Activated CD8-positive, alpha-beta memory T cell treated with anti-CD3 and anti-CD28 coated beads for 24 hours (primary cell): ENCODE measurements around the gene VCPKMT.

ENCODE experiments used
- DNase-seq: peaks from one replicate; pipeline ENCODE4 v3.0.0-alpha.2; 2020

VCPKMT gene

GRCh38 chr14:50116181-50116956 is at the start of gene VCPKMT:
VCPKMT (minus strand) TSS chr14:50116572; CDS start chr14:50116552, 20 bp downstream.
- DNase-seq: peak; percentile 98

GRCh38 chr14:50156111-50156510 is 39.7 kb upstream of the VCPKMT start:
- DNase-seq: no peak

- DNase-seq: no peak
Observed at GRCh38 chr14:50148799-50149198, 32.4 kb upstream of the VCPKMT start.

GRCh38 chr14:50139192-50139591 is 22.8 kb upstream of the VCPKMT start:
- no peak for DNase-seq

GRCh38 chr14:50127802-50128201 is 11.4 kb upstream of the VCPKMT start:
- no peak for DNase-seq

GRCh38 chr14:50123062-50123461 is 6.7 kb upstream of the VCPKMT start:
- no peak for DNase-seq

- no peak for DNase-seq
Observed at GRCh38 chr14:50122291-50122690, 5.9 kb upstream of the VCPKMT start.

GRCh38 chr14:50121486-50121885 is 5.1 kb upstream of the VCPKMT start:
- no peak for DNase-seq

GRCh38 chr14:50117456-50117855 is 1.1 kb upstream of the VCPKMT start:
- no peak for DNase-seq

GRCh38 chr14:50116966-50117365 is 594 bp upstream of the VCPKMT start:
- DNase-seq: no peak

GRCh38 chr14:50113381-50114035 is 2.9 kb downstream of the VCPKMT start:
- DNase-seq: no peak

GRCh38 chr14:50110323-50111037 is 5.9 kb downstream of the VCPKMT start:
- DNase-seq: no peak

GRCh38 chr14:50109342-50109741 is 7.0 kb downstream of the VCPKMT start:
- DNase-seq: no peak

GRCh38 chr14:50107850-50108249 is 8.5 kb downstream of the VCPKMT start:
- no peak for DNase-seq

GRCh38 chr14:50106178-50106577 is 10.2 kb downstream of the VCPKMT start:
- no peak for DNase-seq

GRCh38 chr14:50103558-50103957 is 12.8 kb downstream of the VCPKMT start:
- no peak for DNase-seq

GRCh38 chr14:50101417-50101816 is 15.0 kb downstream of the VCPKMT start:
- no peak for DNase-seq

- DNase-seq: no peak
Observed at GRCh38 chr14:50100805-50101204, 15.6 kb downstream of the VCPKMT start.

- DNase-seq: no peak
Observed at GRCh38 chr14:50099335-50099734, 17.0 kb downstream of the VCPKMT start.

GRCh38 chr14:50095895-50096294 is 20.5 kb downstream of the VCPKMT start:
- DNase-seq: no peak

- no peak for DNase-seq
Observed at GRCh38 chr14:50094056-50094755, 22.2 kb downstream of the VCPKMT start.

- no peak for DNase-seq
Observed at GRCh38 chr14:50093496-50093895, 22.9 kb downstream of the VCPKMT start.

- peak; percentile 60 for DNase-seq
Observed at GRCh38 chr14:50092006-50092555, 24.3 kb downstream of the VCPKMT start.
